H1 (cell line): Measurements from ENCODE around the gene ALOX5. TPM values are rescaled to one million over a fixed set of nuclear protein-coding genes. Genes with fewer than 3 reads are reported as not detected.

Experiments
- CBX5 ChIP-seq: fragments of 300-800, 300-1000 bp; sonication (generic); IDR thresholded peaks from 2 replicates; pipeline ENCODE4 v1.7.1; 2016; ENCODE audit warnings: antibody characterized with exemption, low read length, low read depth
- EP300 ChIP-seq, 2 experiments: IDR thresholded peaks; 1 replicate in 1 of 2; 2 replicates in 1 of 2; pipeline ENCODE4 v1.6.1; 2011 to 2012; ENCODE audit warnings: low read depth in 2 of 2, low read length in 2 of 2, mild to moderate bottlenecking in 2 of 2, borderline replicate concordance in 1 of 2, inconsistent platforms in 1 of 2, moderate library complexity in 1 of 2
- FOSL1 ChIP-seq: IDR thresholded peaks from 2 replicates; pipeline ENCODE4 v1.6.1; 2011; ENCODE audit warnings: mild to moderate bottlenecking, low read depth, low read length, moderate library complexity; ENCODE audit not compliant: insufficient read depth
- NRF1 ChIP-seq: IDR thresholded peaks from 2 replicates; pipeline ENCODE4 v1.6.1; 2011; ENCODE audit warnings: mild to moderate bottlenecking, low read depth, low read length, improper control_type of control experiment
- POLR2A ChIP-seq, 2 experiments: IDR thresholded peaks; 1 replicate in 1 of 2; 2 replicates in 1 of 2; pipeline ENCODE4 v1.6.1; 2011; ENCODE audit warnings: low read depth in 2 of 2, low read length in 2 of 2, mild to moderate bottlenecking in 2 of 2; ENCODE audit errors: control extremely low read depth in 1 of 2
- polyA plus RNA-seq, 7 experiments: library from polyadenylated mRNA; depleted of rRNA in 3 of 7; stranded (reverse) in 5 of 7; unstranded in 2 of 7; fragments of >200 nt in 5 of 7; fragments of 200-250 nt in 2 of 7; gene quantifications; 1 replicate in 5 of 7; 2 replicates in 1 of 7; 4 replicates in 1 of 7; pipeline versions ENCODE4 v1.2.1 to v1.2.3, GENCODE V29; 2011 to 2013; ENCODE audit warnings: missing spikeins in 2 of 7, mixed read lengths in 2 of 7
- total RNA-seq: library from RNA; stranded (reverse); fragmentation: NEBNext Ultra II Directional; extraction: Animal tissue kit (Norgen Biotek cat#: 25700); gene quantifications from 2 replicates; pipeline ENCODE4 v1.2.1, GENCODE V29; 2021

ALOX5 gene
- total and polyA plus RNA-seq, 2 of the 8 experiments (the other 6 are each of a cell fraction or from before 2014, with no cell fraction given) = 1.6 to 3.8 TPM

GRCh38 chr10:45378914-45379726 lies 5.1 kb downstream of the ALOX5 start (continued):
- no peak for TF ChIP-seq POLR2A (IDR thresholded peaks at IDR 0.05; ENCODE audit: control extremely low read depth in 1 of 2, low read depth in 2 of 2, low read length in 2 of 2)
- no peak for TF ChIP-seq FOSL1
- TF ChIP-seq CBX5 = no peak
- no peak for TF ChIP-seq NRF1
- TF ChIP-seq EP300 (IDR thresholded peaks at IDR 0.05; ENCODE audit: borderline replicate concordance in 1 of 2, low read depth in 2 of 2, low read length in 2 of 2) = no peak
